ENCODE measurements around the gene KCNMA1. TPM values are rescaled to one million over a fixed set of nuclear protein-coding genes. Genes with fewer than 3 reads are reported as not detected.
"Not testable (repeated sequence)": the region's sequence is repeated elsewhere in the genome, so short reads cannot be mapped to it uniquely, and the experiment has no call there.

Gene KCNMA1
- total RNA-seq, 2 experiments from 2014 or later = 0.55 to 1.5 TPM

DNA sequence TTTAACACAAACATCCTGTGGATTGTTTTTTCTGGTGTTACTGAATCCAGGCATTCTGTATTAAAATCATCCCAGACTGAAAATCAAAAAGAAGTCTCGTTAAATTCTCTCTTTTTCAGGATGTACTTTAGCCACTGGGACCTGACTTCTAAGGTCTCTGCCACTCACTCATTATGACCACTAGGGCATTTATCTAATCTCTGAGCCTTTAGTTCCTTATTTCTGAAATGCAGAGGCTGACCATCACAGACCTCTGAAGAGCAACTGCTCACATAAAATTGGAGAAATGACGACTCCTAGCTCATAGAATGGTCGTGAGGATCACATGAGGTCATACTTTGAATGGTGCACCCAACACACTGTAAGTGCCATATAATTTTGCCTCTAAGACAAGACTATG is 63.2 kb downstream of the KCNMA1 start:
- Mint-ChIP-seq H3K4me3 (no peak overlapping the region), H3K9me3 (ENCODE audit: low read depth) (no peaks in the 10 kb centered on the region), H3K27ac (no peak overlapping the region), H3K4me1 (no peaks in the 10 kb centered on the region), H3K27me3 (no peaks in the 10 kb centered on the region), H3K36me3 (no peaks in the 10 kb centered on the region)
- DNase-seq (no peak), ATAC-seq (no peak)
- CTCF ChIA-PET = no interaction called here

DNA sequence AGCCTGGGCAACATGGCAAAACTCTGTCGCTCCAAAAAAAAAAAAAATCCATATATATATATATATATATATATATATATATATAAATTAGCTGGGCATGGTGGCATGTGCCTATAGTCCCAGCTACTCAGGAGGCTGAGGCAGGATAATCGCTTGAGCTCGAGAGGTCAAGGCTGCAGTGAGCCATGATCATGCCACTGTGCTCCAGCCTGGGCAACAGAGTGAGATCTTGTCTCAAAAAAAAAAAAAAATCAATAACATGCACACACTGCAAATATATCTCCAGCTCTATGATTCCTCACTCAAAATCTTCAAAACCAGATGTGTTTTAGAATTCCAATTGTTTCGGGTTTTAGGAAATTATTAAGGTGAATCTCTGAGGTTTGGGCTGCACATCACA is 65.1 kb downstream of the KCNMA1 start:
- H3K4me1 Mint-ChIP-seq = not testable (repeated sequence)

DNA sequence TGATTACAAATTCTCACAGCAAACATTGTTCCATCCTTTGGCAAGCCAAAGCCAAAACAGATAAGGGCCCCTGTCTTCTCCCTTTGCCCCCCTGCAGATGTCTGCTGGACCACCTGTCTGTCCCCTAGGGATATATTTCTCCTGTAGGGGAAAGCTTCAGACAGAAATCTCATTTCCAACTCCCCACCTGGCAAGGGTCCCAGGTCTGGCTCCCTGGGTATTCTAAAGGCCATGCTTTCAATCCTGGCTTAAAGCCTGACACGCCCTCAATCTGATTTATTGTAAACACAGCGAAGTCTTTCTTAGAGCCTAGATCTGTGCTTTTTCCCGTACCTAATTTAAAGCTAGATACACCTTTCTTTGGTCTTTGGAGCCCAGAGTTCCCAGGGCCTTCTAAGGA is 66.1 kb downstream of the KCNMA1 start:
- ATAC-seq (no peak), DNase-seq (no peak)
- Mint-ChIP-seq H3K27me3 (no peaks in the 10 kb centered on the region), H3K9me3 (ENCODE audit: low read depth) (no peaks in the 10 kb centered on the region), H3K4me3 (no peak overlapping the region), H3K4me1 (no peaks in the 10 kb centered on the region), H3K36me3 (no peaks in the 10 kb centered on the region), H3K27ac (no peak overlapping the region)
- CTCF ChIA-PET = no interaction called here

More for the DNA sequence above, 65.1 kb downstream of the KCNMA1 start:
- ATAC-seq; H3K9me3 Mint-ChIP-seq (ENCODE audit: low read depth); CTCF ChIA-PET; DNase-seq; H3K27ac Mint-ChIP-seq; H3K4me3 Mint-ChIP-seq; H3K27me3 Mint-ChIP-seq; H3K36me3 Mint-ChIP-seq: not testable (repeated sequence)

DNA sequence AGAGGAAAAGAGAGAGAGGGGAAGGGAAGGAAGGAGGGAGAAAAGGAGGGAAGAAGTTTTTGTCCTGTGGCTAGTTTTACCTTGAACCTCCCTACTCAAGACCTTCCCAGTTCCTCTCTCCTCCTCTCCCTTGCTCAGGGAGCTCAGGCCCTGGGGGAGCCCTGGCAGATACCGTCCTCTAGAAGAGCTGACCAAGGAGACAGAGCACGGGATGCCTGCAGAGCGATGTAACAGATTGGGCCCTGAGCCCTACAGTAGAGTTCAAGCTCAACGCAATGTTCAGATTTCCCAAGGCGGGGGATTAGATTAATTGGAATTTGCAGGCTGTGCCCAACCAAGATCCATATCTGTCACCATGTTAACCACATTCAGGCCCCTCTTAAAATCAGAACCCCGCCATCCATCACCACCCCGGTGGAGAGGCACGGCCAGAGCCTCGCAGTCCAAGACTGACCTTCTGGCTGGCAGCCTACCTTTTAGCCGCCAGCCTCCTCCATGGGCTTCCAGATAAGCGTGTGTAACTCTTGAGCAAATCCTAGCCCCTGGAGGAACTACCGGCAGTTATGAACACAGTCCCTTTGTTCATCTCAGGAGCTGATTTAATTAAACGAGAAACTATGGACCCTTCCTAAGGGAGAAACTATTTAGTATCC is 70.6 kb downstream of the KCNMA1 start:
- Mint-ChIP-seq H3K4me3 (no peak overlapping the region), H3K4me1 (no peaks in the 10 kb centered on the region), H3K27me3 (peaks cover 18% of the 10 kb centered on the region), H3K27ac (no peak overlapping the region), H3K36me3 (no peaks in the 10 kb centered on the region), H3K9me3 (ENCODE audit: low read depth) (no peaks in the 10 kb centered on the region)
- no peak for ATAC-seq
- CTCF ChIA-PET = no interaction called here
- DNase-seq = no peak

DNA sequence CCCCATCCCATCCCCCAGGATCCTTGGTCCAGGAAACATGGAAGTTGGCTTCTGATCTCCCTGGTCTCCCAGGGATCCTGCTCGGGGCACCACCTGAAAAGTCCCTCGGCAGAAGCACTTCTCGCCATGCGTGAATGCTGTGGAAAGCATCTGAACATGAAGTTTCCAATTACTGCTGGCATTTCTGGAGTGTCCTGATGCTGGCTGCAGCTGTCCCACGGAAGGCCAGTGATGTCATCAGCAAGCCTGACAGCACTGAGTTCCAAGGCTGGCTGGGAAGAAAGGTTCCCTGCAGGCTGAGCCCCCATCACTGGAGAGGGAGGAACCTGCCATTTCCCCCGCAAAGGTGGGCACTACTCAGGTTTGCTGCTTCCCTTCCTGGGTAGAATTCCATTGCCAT is 71.4 kb downstream of the KCNMA1 start:
- Mint-ChIP-seq H3K36me3 (no peaks in the 10 kb centered on the region), H3K27me3 (peaks cover 20% of the 10 kb centered on the region), H3K27ac (no peak overlapping the region), H3K4me3 (no peak overlapping the region), H3K9me3 (ENCODE audit: low read depth) (no peaks in the 10 kb centered on the region), H3K4me1 (no peaks in the 10 kb centered on the region)
- DNase-seq (no peak), ATAC-seq (no peak)
- CTCF ChIA-PET = no interaction called here

DNA sequence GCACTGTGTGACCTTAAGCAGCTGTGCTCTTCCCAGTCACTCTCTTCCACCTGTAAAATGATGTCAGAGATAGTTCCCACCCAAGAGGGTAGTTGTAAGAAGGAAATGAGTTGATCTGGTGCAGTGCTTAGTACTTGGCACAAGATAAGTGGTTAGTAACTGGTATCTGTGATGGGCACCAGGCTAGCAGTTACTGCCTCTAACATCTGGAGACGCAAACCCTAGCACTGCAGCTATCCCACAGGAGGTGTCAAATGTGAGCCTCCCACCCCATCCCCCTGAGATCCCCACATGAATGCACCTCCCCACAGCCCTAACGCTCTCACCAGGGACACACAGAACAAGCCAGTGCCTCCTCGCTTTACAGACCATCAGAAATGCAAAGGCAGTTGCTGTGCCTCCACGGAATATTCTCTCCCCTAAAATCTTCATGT is 72.0 kb downstream of the KCNMA1 start:
- Mint-ChIP-seq H3K36me3 (no peaks in the 10 kb centered on the region), H3K4me3 (no peak overlapping the region), H3K27me3 (peaks cover 20% of the 10 kb centered on the region), H3K9me3 (ENCODE audit: low read depth) (no peaks in the 10 kb centered on the region), H3K4me1 (no peaks in the 10 kb centered on the region), H3K27ac (no peak overlapping the region)
- CTCF ChIA-PET = no interaction called here
- DNase-seq (no peak), ATAC-seq (no peak)

DNA sequence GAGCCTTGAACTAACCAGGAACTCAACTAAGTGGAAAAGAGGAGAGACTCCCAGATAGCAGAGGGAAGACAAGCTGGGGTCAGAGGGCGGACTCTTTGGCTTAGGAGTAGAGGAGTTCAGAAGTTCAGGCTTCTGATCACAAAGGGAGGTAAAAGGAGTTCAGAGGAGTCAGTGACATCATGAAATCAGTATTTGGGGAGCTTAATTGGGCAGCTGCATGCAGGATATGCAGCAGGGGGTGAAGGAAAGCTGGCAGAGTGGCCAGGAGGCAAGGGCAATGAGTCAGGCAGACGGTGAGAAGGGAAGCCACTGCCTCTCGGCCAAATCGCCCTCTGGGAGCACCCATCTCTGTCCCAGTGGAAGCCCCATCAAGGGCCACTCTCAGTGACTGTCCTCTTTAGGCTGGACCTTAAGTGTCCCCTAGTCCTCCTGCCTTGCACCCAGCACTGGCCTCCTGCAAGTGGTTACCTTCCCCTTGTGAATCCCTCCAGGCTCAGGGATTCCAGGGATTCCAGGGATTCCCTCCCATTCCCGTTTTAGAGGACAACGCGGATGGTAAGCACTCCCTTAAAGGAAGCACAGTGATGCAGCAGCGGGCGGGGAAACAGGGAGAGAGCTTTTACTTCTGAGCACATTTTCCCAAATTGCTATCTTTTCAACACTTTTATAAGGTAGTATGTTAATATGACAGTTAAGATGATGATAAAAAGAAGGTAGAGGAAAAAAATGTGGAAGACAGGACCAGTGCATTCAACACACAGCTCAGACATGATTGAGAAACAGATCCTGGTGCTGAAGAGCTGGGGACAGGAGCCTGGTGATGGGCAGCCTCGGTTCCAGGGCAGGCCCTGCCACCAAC is 72.6 kb downstream of the KCNMA1 start:
- H3K4me3 Mint-ChIP-seq = no peak overlapping the region
- CTCF ChIA-PET = no interaction called here
- DNase-seq = no peak
- H3K36me3 Mint-ChIP-seq = no peaks in the 10 kb centered on the region
- H3K4me1 Mint-ChIP-seq = no peaks in the 10 kb centered on the region
- ATAC-seq = no peak
- no peak overlapping the region for H3K27ac Mint-ChIP-seq
- H3K27me3 Mint-ChIP-seq = peaks cover 20% of the 10 kb centered on the region
- no peaks in the 10 kb centered on the region for H3K9me3 Mint-ChIP-seq (ENCODE audit: low read depth)

DNA sequence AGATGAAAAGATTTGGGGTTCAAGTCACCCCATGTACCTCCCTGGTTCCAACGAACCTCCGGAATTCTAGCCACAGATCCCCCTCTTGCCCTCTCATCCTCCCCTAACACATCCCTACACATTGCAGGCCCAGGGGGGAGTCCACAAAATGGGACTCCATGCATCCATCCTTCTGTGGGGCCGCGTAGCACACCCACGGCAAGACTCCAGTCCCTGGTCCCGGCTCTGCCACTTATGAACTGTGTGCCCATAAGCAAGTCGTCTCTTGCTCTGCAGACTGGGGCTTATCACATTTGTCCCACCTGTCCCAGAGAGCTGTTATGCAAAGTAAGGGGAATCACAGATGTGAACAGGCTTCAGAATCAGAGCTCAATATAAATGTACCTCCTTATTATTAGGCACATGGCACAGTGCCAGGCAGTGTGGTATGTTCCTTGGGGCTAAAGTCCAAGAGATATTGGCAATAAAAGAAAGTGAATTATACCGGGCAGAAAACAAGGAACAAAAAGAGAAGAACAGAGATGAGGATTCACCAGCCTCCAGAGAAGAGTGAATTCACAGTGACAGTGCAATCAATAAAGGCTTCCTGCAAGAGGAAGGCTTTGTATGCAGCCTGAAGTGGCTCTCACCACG is 73.9 kb downstream of the KCNMA1 start:
- H3K4me1 Mint-ChIP-seq = no peaks in the 10 kb centered on the region
- CTCF ChIA-PET = no interaction called here

DNA sequence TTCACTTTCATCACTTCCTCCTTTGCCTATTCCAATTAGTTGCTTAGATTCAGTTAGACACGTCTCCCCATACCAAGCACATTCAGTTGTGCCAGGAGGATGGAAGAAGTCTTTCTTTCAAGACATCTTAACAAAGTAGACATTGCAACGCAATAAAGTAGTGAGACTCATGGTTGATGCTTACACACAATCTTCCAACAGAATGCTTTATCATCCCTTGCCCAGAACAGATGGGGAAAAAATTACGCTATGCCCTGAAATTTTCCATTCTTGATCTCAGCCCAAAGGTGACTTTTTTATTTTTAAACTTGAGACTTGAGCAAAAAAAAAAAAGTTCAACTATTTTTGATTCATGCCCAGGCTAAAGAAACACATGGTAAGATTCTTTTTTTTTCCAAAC is 74.9 kb downstream of the KCNMA1 start:
- Mint-ChIP-seq H3K4me1 (no peaks in the 10 kb centered on the region), H3K27ac (no peak overlapping the region), H3K4me3 (no peak overlapping the region), H3K27me3 (peaks cover 20% of the 10 kb centered on the region), H3K9me3 (ENCODE audit: low read depth) (no peaks in the 10 kb centered on the region), H3K36me3 (no peaks in the 10 kb centered on the region)
- CTCF ChIA-PET = no interaction called here
- ATAC-seq (no peak), DNase-seq (no peak)

More for the DNA sequence above, 73.9 kb downstream of the KCNMA1 start:
- Mint-ChIP-seq H3K27ac (no peak overlapping the region), H3K27me3 (peaks cover 20% of the 10 kb centered on the region), H3K4me3 (no peak overlapping the region), H3K9me3 (ENCODE audit: low read depth) (no peaks in the 10 kb centered on the region), H3K36me3 (no peaks in the 10 kb centered on the region)
- DNase-seq = no peak
- ATAC-seq = no peak

DNA sequence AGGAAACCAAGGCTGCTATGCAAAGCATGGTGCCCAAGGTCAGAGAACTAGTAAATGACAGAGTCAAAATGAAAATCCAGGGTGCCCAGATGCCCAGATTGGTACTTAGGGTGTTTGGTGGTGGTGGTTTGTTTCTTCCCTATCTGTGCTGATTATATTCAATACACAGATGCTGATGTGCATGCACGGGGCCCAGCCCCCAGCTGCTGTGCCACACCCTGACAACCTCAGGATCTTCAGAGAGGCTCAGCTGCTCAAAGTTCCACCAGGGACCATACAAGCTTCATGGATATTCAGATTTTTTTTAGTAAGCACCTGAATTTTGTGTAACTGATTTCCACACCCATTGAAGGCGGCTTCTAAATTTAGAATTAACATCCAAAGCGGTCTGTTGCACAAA is 75.6 kb downstream of the KCNMA1 start:
- H3K27me3 Mint-ChIP-seq = peaks cover 20% of the 10 kb centered on the region

DNA sequence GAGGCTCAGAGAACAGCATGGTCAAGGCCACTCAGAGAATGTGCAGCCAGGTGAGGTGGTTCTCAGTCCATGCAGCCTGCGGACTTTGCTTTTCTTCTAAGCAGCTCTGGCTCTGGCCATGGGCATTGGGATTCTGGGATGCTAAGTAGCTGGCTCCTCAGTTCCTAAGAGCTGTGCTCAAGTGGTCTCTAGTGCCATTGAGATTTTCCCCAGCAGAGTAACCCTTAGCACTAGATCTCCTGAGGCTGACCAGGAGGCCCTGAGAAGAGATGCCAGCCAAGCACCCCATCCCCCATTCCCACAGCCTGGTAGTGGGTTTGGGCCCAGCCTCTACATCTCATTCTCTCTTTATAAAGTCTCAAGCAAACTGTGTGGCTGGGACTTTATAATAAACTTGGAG is 77.1 kb downstream of the KCNMA1 start:
- Mint-ChIP-seq H3K27me3 (peaks cover 21% of the 10 kb centered on the region), H3K36me3 (no peaks in the 10 kb centered on the region), H3K9me3 (ENCODE audit: low read depth) (no peaks in the 10 kb centered on the region), H3K27ac (no peak overlapping the region), H3K4me1 (no peaks in the 10 kb centered on the region), H3K4me3 (no peak overlapping the region)
- no peak for ATAC-seq
- DNase-seq = no peak
- CTCF ChIA-PET = no interaction called here

More for the DNA sequence above, 75.6 kb downstream of the KCNMA1 start:
- CTCF ChIA-PET = no interaction called here
- Mint-ChIP-seq H3K9me3 (ENCODE audit: low read depth) (no peaks in the 10 kb centered on the region), H3K36me3 (no peaks in the 10 kb centered on the region), H3K4me3 (no peak overlapping the region), H3K4me1 (no peaks in the 10 kb centered on the region), H3K27ac (no peak overlapping the region)
- ATAC-seq (no peak), DNase-seq (no peak)

DNA sequence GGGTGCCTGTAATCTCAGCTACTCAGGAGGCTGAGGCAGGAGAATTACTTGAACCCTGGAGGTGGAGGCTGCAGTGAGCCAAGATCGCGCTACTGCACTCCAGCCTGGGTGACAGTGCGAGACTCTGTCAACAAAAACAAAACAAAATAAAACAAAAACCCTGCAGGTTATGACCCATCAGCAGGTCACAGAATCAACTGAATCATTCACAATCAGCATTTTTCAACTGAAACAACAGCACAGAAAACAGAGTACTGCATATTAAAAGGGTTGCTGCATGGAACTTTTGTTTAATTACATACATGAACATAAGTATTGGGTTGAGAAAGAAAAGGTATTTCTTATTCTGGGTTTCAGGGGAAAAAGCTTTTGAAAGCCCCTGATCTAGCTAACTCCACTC is 77.6 kb downstream of the KCNMA1 start:
- H3K4me1 Mint-ChIP-seq = peaks cover 2% of the 10 kb centered on the region
- H3K36me3 Mint-ChIP-seq = no peaks in the 10 kb centered on the region
- no peak for DNase-seq
- CTCF ChIA-PET = no interaction called here
- no peak overlapping the region for H3K27ac Mint-ChIP-seq
- no peaks in the 10 kb centered on the region for H3K9me3 Mint-ChIP-seq (ENCODE audit: low read depth)
- ATAC-seq = no peak
- H3K4me3 Mint-ChIP-seq = no peak overlapping the region
- H3K27me3 Mint-ChIP-seq = peaks cover 21% of the 10 kb centered on the region

DNA sequence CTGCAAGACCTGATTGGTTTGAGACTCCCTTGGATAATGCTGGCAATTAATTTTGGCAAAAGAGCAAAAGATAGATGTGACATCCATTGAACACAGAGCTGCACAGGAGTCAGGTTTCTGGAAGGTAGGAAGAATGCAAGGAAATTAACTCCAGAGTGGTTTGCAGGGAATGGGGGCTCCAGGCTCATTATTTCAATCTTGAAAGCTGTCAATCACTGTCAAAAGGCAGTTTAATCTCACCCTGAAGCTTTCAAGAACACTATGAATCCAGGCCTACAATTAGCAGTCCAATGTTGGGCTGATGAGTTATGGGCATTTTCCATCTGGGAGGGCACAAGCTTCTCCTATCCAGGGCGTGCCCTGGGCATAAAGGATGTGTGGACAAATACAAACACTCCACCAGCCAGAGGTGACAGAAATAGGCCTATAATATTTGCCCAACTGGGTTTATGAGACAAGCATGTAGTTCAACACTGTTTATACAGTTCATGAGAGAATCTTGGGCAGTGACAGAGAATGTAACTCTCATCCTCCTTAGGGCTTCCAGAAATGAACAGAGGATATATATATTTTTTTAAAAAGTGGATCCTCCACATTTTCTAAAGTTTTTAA is 80.5 kb downstream of the KCNMA1 start:
- no peak for DNase-seq
- Mint-ChIP-seq H3K27me3 (peaks cover 9% of the 10 kb centered on the region), H3K4me1 (peaks cover 12% of the 10 kb centered on the region), H3K4me3 (no peak overlapping the region), H3K9me3 (ENCODE audit: low read depth) (no peaks in the 10 kb centered on the region), H3K36me3 (no peaks in the 10 kb centered on the region), H3K27ac (no peak overlapping the region)
- ATAC-seq = no peak
- CTCF ChIA-PET = no interaction called here
